ENCODE measurements around the gene NFKBIL1. TPM values are rescaled to one million over a fixed set of nuclear protein-coding genes. Genes with fewer than 3 reads are reported as not detected.

Gene NFKBIL1
- total RNA-seq, 1 donor from 2014 or later, result 17.8 TPM

GRCh38 chr6:31538805-31539400 lies 8.5 kb upstream of the NFKBIL1 start:
- no peak for ATAC-seq
- no peak overlapping the region for H3K27ac ChIP-seq
- no peaks in the 10 kb centered on the region for H3K27me3 ChIP-seq (ENCODE audit: low read depth)
- no peak overlapping the region for H3K4me3 ChIP-seq
- intact Hi-C loops (cut with DNase I), result no loop called here
- no peaks in the 10 kb centered on the region for H3K9me3 ChIP-seq
- no peak for DNase-seq
- H3K4me1 ChIP-seq, result peaks cover 33% of the 10 kb centered on the region
- H3K36me3 ChIP-seq, result peaks cover 65% of the 10 kb centered on the region
- no peak for TF ChIP-seq CTCF (IDR thresholded peaks at IDR 0.05)

GRCh38 chr6:31540640-31541039 lies 6.8 kb upstream of the NFKBIL1 start:
- Histone ChIP-seq H3K4me3 (peak overlapping the region; percentile 85), H3K27ac (peak overlapping the region; percentile 90), H3K36me3 (peaks cover 48% of the 10 kb centered on the region), H3K27me3 (ENCODE audit: low read depth) (no peaks in the 10 kb centered on the region), H3K4me1 (peaks cover 33% of the 10 kb centered on the region), H3K9me3 (no peaks in the 10 kb centered on the region)
- TF ChIP-seq CTCF (IDR thresholded peaks at IDR 0.05), result no peak
- intact Hi-C loops (cut with DNase I), result loop anchor here (10.0 kb wide), 1 partner anchor 54 kb away; the partner anchor contains the start of gene NCR3
- DNase-seq (no peak), ATAC-seq (no peak)

GRCh38 chr6:31541059-31541657 lies 6.2 kb upstream of the NFKBIL1 start:
- no peak for TF ChIP-seq CTCF (IDR thresholded peaks at IDR 0.05)
- intact Hi-C loops (cut with DNase I), result loop anchor here (10.0 kb wide), 1 partner anchor 54 kb away; the partner anchor contains the start of gene NCR3
- Histone ChIP-seq H3K36me3 (peaks cover 43% of the 10 kb centered on the region), H3K27ac (peak overlapping the region; percentile 90), H3K9me3 (no peaks in the 10 kb centered on the region), H3K27me3 (ENCODE audit: low read depth) (no peaks in the 10 kb centered on the region), H3K4me1 (peaks cover 33% of the 10 kb centered on the region), H3K4me3 (peak overlapping the region; percentile 85)
- DNase-seq (no peak), ATAC-seq (peak; percentile 57 to 69)

- DNase-seq (peak; percentile 96), ATAC-seq (peak; percentile 96)
- H3K4me1 ChIP-seq, result peaks cover 39% of the 10 kb centered on the region
- H3K27ac ChIP-seq, result peak within 1 kb of the TSS; percentile 90
- H3K27me3 ChIP-seq (ENCODE audit: low read depth), result no peaks in the 10 kb centered on the region
- intact Hi-C loops (cut with DNase I), result loop anchor here (10.0 kb wide), 1 partner anchor 53 kb away; the partner anchor contains the start of gene NCR3
- TF ChIP-seq CTCF (IDR thresholded peaks at IDR 0.05), result no peak
- peak within 1 kb of the TSS; percentile 85 for H3K4me3 ChIP-seq
- peaks cover 36% of the 10 kb centered on the region for H3K36me3 ChIP-seq
- H3K9me3 ChIP-seq, result no peaks in the 10 kb centered on the region
These were observed 5.5 kb upstream of the NFKBIL1 start, which contains the start of gene DDX39B for GRCh38 chr6:31541658-31542521. TSS of gene DDX39B (minus strand) at chr6:31542003. CDS start at chr6:31540532, 1,471 bp downstream.

- Histone ChIP-seq H3K4me3 (no peak overlapping the region), H3K27me3 (ENCODE audit: low read depth) (no peaks in the 10 kb centered on the region), H3K4me1 (peaks cover 46% of the 10 kb centered on the region), H3K27ac (no peak overlapping the region), H3K9me3 (no peaks in the 10 kb centered on the region), H3K36me3 (peaks cover 18% of the 10 kb centered on the region)
- intact Hi-C loops (cut with DNase I), result loop anchor here (10.0 kb wide), 1 partner anchor 51 kb away; the partner anchor contains the start of gene NCR3
- DNase-seq, result no peak
- TF ChIP-seq CTCF (IDR thresholded peaks at IDR 0.05), result no peak
- no peak for ATAC-seq
These were observed 3.8 kb upstream of the NFKBIL1 start for GRCh38 chr6:31543639-31544038.

Measured in lower lobe of right lung (tissue), 2 donors.